ENCODE measurements around the gene AHDC1. TPM values are rescaled to one million over a fixed set of nuclear protein-coding genes. Genes with fewer than 3 reads are reported as not detected.

The AHDC1 gene
- total and polyA plus RNA-seq, 9 of the 15 experiments (the other 6 are each of a cell fraction or from before 2014, with no cell fraction given), result 0.21 to 36.4 (median 4.7) TPM

GRCh38 chr1:27513958-27514357 lies 90.0 kb downstream of the AHDC1 start:
- in situ Hi-C loops (cut with MboI), result no loop called here
- no peak for TF ChIP-seq THAP7 (CRISPR knock-in tag; IDR thresholded peaks at IDR 0.05)
- no peak for TF ChIP-seq PML (IDR thresholded peaks at IDR 0.05; ENCODE audit: low read length)
- TF ChIP-seq RBFOX2 (IDR thresholded peaks at IDR 0.05; ENCODE audit: low read depth, low read length), result 0 out of 2 replicates have a peak, but pooled peaks have one; percentile 27
- 0 out of 2 replicates have a peak, but pooled peaks have one; percentile 23 for TF ChIP-seq ETS1 (conservative IDR thresholded peaks at IDR 0.05; ENCODE audit: control insufficient read depth, low read depth, low read length)
- TF ChIP-seq NUFIP1 (IDR thresholded peaks at IDR 0.05; ENCODE audit: partially characterized antibody), result no peak
- TF ChIP-seq GABPB2 (CRISPR knock-in tag; conservative IDR thresholded peaks at IDR 0.05), result no peak
- 0 out of 2 replicates have a peak, but pooled peaks have one; percentile 14 for TF ChIP-seq ZNF395 (CRISPR knock-in tag; IDR thresholded peaks at IDR 0.05)
- TF ChIP-seq GATA2 (CRISPR knock-in tag; IDR thresholded peaks at IDR 0.05), result no peak
- no peak for TF ChIP-seq TFAM (CRISPR knock-in tag; conservative IDR thresholded peaks at IDR 0.05)
- peak; percentile 51; the same call in 1 of the 2 replicates for TF ChIP-seq SPI1 (IDR thresholded peaks at IDR 0.05; ENCODE audit: borderline replicate concordance, low read depth, low read length)
- no peak for TF ChIP-seq HMGN3 (IDR thresholded peaks at IDR 0.05; ENCODE audit: borderline replicate concordance, extremely low read depth, insufficient read length, low read depth, low read length)
- no peak for TF ChIP-seq KLF13 (tag; IDR thresholded peaks at IDR 0.05; ENCODE audit: borderline replicate concordance, low read depth)
- TF ChIP-seq DNMT1 (IDR thresholded peaks at IDR 0.05), result no peak
- TF ChIP-seq ATF7 (IDR thresholded peaks at IDR 0.05), result no peak
- peak; percentile 54; the same call in 1 of the 2 replicates for TF ChIP-seq CBFB (CRISPR knock-in tag; IDR thresholded peaks at IDR 0.05)
- peak; percentile 53; the same call in 1 of the 2 replicates for TF ChIP-seq TFAP4 (CRISPR knock-in tag; IDR thresholded peaks at IDR 0.05; ENCODE audit: borderline replicate concordance)
- no peak for TF ChIP-seq PKNOX1 (IDR thresholded peaks at IDR 0.05)
- TF ChIP-seq NCOA1 (IDR thresholded peaks at IDR 0.05; ENCODE audit: low read depth), result no peak

More at GRCh38 chr1:27513958-27514357, 90.0 kb downstream of the AHDC1 start:
- Histone ChIP-seq H3K9ac (ENCODE audit: insufficient read depth in 1 of 2, low read depth in 2 of 2, low read length in 2 of 2) (peak overlapping the region; percentile 33 to 85; a peak in 3 of 4 replicates), H3K4me2 (ENCODE audit: insufficient read depth, low read length) (no peak overlapping the region; the same call in 1 of the 2 replicates), H3K4me1 (replicated peaks in 1 of 2; ENCODE audit: control insufficient read depth in 2 of 2, insufficient read depth in 2 of 2, low read length in 2 of 2) (peaks cover 34 to 41% of the 10 kb centered on the region in 2 experiments), H2AFZ (ENCODE audit: low read depth, low read length) (peak overlapping the region; percentile 82), H3K27ac (ENCODE audit: extremely low read depth, low read depth, low read length) (peak overlapping the region; percentile 53; the same call in 2 of the 3 replicates), H3K9me1 (ENCODE audit: control insufficient read depth, insufficient read depth, low read length) (peaks cover 4% of the 10 kb centered on the region), H3K4me3 (no peak overlapping the region), H3K79me2 (ENCODE audit: control insufficient read depth, insufficient read depth, low read length) (no peaks in the 10 kb centered on the region), H4K20me1 (replicated peaks; ENCODE audit: control insufficient read depth, insufficient read depth, low read length) (no peaks in the 10 kb centered on the region), H3K27me3 (ENCODE audit: control insufficient read depth in 2 of 2, insufficient read depth in 2 of 2, low read length in 2 of 2) (no peaks in the 10 kb centered on the region), H3K9me3 (replicated peaks; ENCODE audit: control insufficient read depth, insufficient read depth, low read depth, low read length) (no peaks in the 10 kb centered on the region), H3K36me3 (ENCODE audit: control insufficient read depth, insufficient read depth, low read length) (no peaks in the 10 kb centered on the region)
- no peak for DNase-seq (ENCODE audit: extremely low read depth in 1 of 4, low spot score in 3 of 4)
- intact Hi-C loops (cut with micrococcal nuclease), result no loop called here
- FAIRE-seq, result no peak
- peak; percentile 28 for ATAC-seq
- 70% methylated on average over 6 of the region's 7 CpGs for WGBS (ENCODE audit: insufficient coverage, low coverage, missing lambda C conversion rate)
- no TSS peak for BruUV-seq (replicated peaks)
- ChIA-PET POLR2A (interaction anchor here (1.6 to 1.8 kb wide), 3 partner anchors 10 to 24 kb away, joined by 6 to 9 read pairs (median 7); partner anchors contain the start of gene WASF2), CTCF (ENCODE audit: low intra/inter-chr PET ratio) (no interaction called here)

Data from K562 (cell line).